Adrenal gland (tissue), 5 donors: ENCODE measurements around the gene DAZAP1.

Experiments
- POLR2A ChIP-seq, 2 donors: fragments of 450-650 bp; IDR thresholded peaks; one replicate each; pipeline ENCODE4 v1.6.1; 2017; ENCODE audit warnings: antibody characterized with exemption in 2 of 2, mild to moderate bottlenecking in 2 of 2, moderate library complexity in 1 of 2
- TF ChIP-seq, protein P1 (sequence below), 6 experiments: fragments of 450-650 bp in 4 of 6; fragments of 200-600 bp in 2 of 6; sonication (generic) in 1 of 6; IDR thresholded peaks; 1 replicate in 5 of 6; 2 replicates in 1 of 6; pipeline versions ENCODE4 v1.5.1 to v1.8.0; 2016 to 2021; ENCODE audit warnings: antibody characterized with exemption in 6 of 6, mild to moderate bottlenecking in 2 of 6, moderate library complexity in 1 of 6
- donor health status: DM: no; HTN: no; CAD: no.

- no peak for TF ChIP-seq POLR2A (IDR thresholded peaks at IDR 0.05)
- TF ChIP-seq, protein P1, sequence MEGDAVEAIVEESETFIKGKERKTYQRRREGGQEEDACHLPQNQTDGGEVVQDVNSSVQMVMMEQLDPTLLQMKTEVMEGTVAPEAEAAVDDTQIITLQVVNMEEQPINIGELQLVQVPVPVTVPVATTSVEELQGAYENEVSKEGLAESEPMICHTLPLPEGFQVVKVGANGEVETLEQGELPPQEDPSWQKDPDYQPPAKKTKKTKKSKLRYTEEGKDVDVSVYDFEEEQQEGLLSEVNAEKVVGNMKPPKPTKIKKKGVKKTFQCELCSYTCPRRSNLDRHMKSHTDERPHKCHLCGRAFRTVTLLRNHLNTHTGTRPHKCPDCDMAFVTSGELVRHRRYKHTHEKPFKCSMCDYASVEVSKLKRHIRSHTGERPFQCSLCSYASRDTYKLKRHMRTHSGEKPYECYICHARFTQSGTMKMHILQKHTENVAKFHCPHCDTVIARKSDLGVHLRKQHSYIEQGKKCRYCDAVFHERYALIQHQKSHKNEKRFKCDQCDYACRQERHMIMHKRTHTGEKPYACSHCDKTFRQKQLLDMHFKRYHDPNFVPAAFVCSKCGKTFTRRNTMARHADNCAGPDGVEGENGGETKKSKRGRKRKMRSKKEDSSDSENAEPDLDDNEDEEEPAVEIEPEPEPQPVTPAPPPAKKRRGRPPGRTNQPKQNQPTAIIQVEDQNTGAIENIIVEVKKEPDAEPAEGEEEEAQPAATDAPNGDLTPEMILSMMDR (IDR thresholded peaks at IDR 0.05), result no peak
Measured at GRCh38 chr19:1423436-1424191, 16.2 kb downstream of the DAZAP1 start.
